ENCODE measurements around the gene CDNF. TPM values are rescaled to one million over a fixed set of nuclear protein-coding genes. Genes with fewer than 3 reads are reported as not detected.
"Not testable (repeated sequence)": the region's sequence is repeated elsewhere in the genome, so short reads cannot be mapped to it uniquely, and the experiment has no call there.

The CDNF gene
- total RNA-seq, 1 donor: 1.8 TPM

- no peak overlapping the region for H3K27ac ChIP-seq (ENCODE audit: low read depth, low read length)
- H3K4me2 ChIP-seq (ENCODE audit: insufficient read depth, low read length): no peak overlapping the region
- peaks cover 10% of the 10 kb centered on the region for H3K4me1 ChIP-seq (ENCODE audit: insufficient read depth, low read length)
- no peak overlapping the region for H2AFZ ChIP-seq (ENCODE audit: low read length)
- H3K9me3 ChIP-seq (ENCODE audit: low read depth, low read length): no peaks in the 10 kb centered on the region
- H4K20me1 ChIP-seq (ENCODE audit: insufficient read depth, low read length): no peaks in the 10 kb centered on the region
- DNase-seq (ENCODE audit: insufficient read length, low spot score, missing footprints): no peak
- no peak overlapping the region for H3K4me3 ChIP-seq (ENCODE audit: insufficient read depth, low read length)
- TF ChIP-seq CTCF (IDR thresholded peaks at IDR 0.05; ENCODE audit: extremely low read depth, low read depth, low read length): no peak
- H3K79me2 ChIP-seq (ENCODE audit: insufficient read depth, low read length): no peaks in the 10 kb centered on the region
- no peaks in the 10 kb centered on the region for H3K27me3 ChIP-seq (ENCODE audit: insufficient read depth, low read length)
- H3K36me3 ChIP-seq (ENCODE audit: insufficient read depth, low read length): no peaks in the 10 kb centered on the region
Measured at GRCh38 chr10:14821635-14822375, 16.0 kb downstream of the CDNF start.

GRCh38 chr10:14820775-14821154 is 17.1 kb downstream of the CDNF start:
- Histone ChIP-seq H3K79me2 (ENCODE audit: insufficient read depth, low read length) (no peaks in the 10 kb centered on the region), H3K27me3 (ENCODE audit: insufficient read depth, low read length) (no peaks in the 10 kb centered on the region), H4K20me1 (ENCODE audit: insufficient read depth, low read length) (no peaks in the 10 kb centered on the region), H3K4me3 (ENCODE audit: insufficient read depth, low read length) (no peak overlapping the region), H3K36me3 (ENCODE audit: insufficient read depth, low read length) (no peaks in the 10 kb centered on the region), H3K27ac (ENCODE audit: low read depth, low read length) (no peak overlapping the region), H3K4me2 (ENCODE audit: insufficient read depth, low read length) (no peak overlapping the region), H2AFZ (ENCODE audit: low read length) (no peak overlapping the region), H3K4me1 (ENCODE audit: insufficient read depth, low read length) (peaks cover 15% of the 10 kb centered on the region), H3K9me3 (ENCODE audit: low read depth, low read length) (no peaks in the 10 kb centered on the region)
- TF ChIP-seq CTCF (IDR thresholded peaks at IDR 0.05; ENCODE audit: extremely low read depth, low read depth, low read length): no peak
- no peak for DNase-seq (ENCODE audit: insufficient read length, low spot score, missing footprints)

- H3K27me3 ChIP-seq (ENCODE audit: insufficient read depth, low read length): no peaks in the 10 kb centered on the region
- H3K4me1 ChIP-seq (ENCODE audit: insufficient read depth, low read length): peaks cover 21% of the 10 kb centered on the region
- no peak overlapping the region for H3K27ac ChIP-seq (ENCODE audit: low read depth, low read length)
- no peaks in the 10 kb centered on the region for H3K79me2 ChIP-seq (ENCODE audit: insufficient read depth, low read length)
- no peak overlapping the region for H3K4me3 ChIP-seq (ENCODE audit: insufficient read depth, low read length)
- no peaks in the 10 kb centered on the region for H4K20me1 ChIP-seq (ENCODE audit: insufficient read depth, low read length)
- peak; percentile 95 for DNase-seq (ENCODE audit: insufficient read length, low spot score, missing footprints)
- peak; percentile 16 for TF ChIP-seq CTCF (IDR thresholded peaks at IDR 0.05; ENCODE audit: extremely low read depth, low read depth, low read length)
- H3K36me3 ChIP-seq (ENCODE audit: insufficient read depth, low read length): no peaks in the 10 kb centered on the region
- peak overlapping the region; percentile 36 for H3K4me2 ChIP-seq (ENCODE audit: insufficient read depth, low read length)
- no peaks in the 10 kb centered on the region for H3K9me3 ChIP-seq (ENCODE audit: low read depth, low read length)
- H2AFZ ChIP-seq (ENCODE audit: low read length): no peak overlapping the region
Measured at GRCh38 chr10:14820010-14820774, 17.6 kb downstream of the CDNF start.

- H3K4me3 ChIP-seq (ENCODE audit: insufficient read depth, low read length); H2AFZ ChIP-seq (ENCODE audit: low read length); H3K27me3 ChIP-seq (ENCODE audit: insufficient read depth, low read length); H3K9me3 ChIP-seq (ENCODE audit: low read depth, low read length); H4K20me1 ChIP-seq (ENCODE audit: insufficient read depth, low read length); H3K79me2 ChIP-seq (ENCODE audit: insufficient read depth, low read length); H3K36me3 ChIP-seq (ENCODE audit: insufficient read depth, low read length); H3K27ac ChIP-seq (ENCODE audit: low read depth, low read length); H3K4me2 ChIP-seq (ENCODE audit: insufficient read depth, low read length); DNase-seq (ENCODE audit: insufficient read length, low spot score, missing footprints): not testable (repeated sequence)
- peaks cover 21% of the 10 kb centered on the region for H3K4me1 ChIP-seq (ENCODE audit: insufficient read depth, low read length)
Measured at GRCh38 chr10:14816717-14817116, 21.1 kb downstream of the CDNF start.
